Fibroblast of skin of scalp (primary cell): Measurements from ENCODE around the gene ELP4.
A peak's percentile ranks its signal among the peaks of the same experiment; 100 is the strongest.

Experiments used
- DNase-seq: peaks from one replicate; pipeline ENCODE4 v3.0.0-alpha.2; 2013

ELP4 gene

DNA sequence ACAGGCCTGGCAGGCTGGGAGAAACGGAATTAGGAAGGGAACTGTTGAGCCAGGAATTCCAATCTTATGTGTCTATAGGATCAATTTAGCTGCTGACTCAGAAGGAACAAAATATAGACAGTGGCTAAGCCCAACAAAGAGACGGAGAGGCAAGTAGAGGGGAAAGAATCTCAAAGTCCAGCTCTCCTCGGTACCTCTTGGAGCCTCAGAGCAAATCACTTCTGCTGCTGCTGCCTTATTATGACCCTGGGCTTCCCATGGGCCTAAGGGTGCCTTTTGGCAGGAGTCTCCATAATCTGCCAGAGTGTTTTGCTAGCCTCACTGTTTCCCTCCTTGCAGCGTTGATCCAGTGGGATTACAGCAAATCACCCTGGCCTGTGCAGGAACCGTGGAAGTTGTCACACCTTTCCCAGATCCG, 269.8 kb downstream of the ELP4 start:
- peak; percentile 84 for DNase-seq

GRCh38 chr11:31780078-31780477, 270.5 kb downstream of the ELP4 start:
- DNase-seq: no peak

DNA sequence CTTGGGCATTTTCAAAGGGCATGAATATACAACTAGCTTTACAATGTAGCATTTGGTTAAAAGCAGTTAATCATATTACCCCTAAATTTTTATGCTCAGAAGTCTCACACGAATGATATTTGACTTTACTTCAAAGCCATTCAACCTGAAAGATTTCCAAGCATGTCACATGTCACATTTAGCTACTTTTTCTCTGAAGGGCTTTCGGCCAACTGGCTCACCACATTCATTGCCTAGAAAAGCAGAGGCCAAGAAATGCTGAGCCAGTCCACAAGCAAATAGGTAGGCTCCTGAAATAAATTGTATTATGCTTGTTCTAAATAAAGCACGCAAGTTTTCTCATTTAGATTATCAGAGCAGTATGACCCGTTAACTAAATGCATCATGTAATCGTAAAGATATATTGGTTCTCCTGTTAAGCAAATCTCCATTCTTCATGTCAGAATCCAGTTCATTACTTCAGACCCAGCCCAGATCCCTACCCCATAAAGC, 271.0 kb downstream of the ELP4 start:
- no peak for DNase-seq

DNA sequence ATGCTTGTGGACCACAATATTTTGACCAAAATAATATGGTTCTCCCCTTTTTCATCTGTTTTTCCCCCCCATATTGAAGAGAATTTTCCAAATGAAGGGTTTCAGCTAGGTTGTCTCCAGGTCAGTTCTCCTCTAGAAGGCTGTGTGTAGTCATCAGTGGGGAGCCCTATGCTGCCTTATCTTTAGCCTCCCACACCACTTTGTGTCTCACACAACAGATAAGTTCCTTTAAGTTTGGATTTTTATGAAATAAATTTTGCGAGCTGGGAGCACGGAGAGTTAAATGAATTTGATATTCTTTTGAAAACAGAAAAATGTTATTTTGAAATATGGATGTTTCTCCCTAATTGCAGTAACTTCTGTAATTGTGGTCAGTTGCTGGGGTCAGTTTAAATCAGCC, 272.7 kb downstream of the ELP4 start:
- no peak for DNase-seq

DNA sequence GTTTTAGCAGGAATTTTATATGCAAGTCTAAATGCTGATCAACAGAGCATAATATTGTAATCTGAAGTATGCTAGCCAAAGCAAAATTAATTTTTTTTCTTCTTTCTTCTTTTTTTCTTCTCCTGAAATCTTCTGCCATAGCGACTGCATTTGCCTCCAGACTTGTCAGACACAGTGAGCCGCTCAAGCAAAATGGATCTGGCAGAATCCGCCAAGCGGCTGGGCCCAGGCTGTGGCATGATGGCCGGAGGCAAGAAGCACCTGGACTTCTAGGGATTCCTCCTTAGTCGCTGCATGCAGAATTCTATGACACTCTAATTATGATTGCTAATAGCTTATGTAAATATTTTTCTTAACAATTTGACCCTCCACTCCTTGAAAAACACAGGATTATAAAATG, 273.7 kb downstream of the ELP4 start:
- DNase-seq: no peak

- DNase-seq: no peak
Measured at GRCh38 chr11:31784611-31785010, 275.0 kb downstream of the ELP4 start.

DNA sequence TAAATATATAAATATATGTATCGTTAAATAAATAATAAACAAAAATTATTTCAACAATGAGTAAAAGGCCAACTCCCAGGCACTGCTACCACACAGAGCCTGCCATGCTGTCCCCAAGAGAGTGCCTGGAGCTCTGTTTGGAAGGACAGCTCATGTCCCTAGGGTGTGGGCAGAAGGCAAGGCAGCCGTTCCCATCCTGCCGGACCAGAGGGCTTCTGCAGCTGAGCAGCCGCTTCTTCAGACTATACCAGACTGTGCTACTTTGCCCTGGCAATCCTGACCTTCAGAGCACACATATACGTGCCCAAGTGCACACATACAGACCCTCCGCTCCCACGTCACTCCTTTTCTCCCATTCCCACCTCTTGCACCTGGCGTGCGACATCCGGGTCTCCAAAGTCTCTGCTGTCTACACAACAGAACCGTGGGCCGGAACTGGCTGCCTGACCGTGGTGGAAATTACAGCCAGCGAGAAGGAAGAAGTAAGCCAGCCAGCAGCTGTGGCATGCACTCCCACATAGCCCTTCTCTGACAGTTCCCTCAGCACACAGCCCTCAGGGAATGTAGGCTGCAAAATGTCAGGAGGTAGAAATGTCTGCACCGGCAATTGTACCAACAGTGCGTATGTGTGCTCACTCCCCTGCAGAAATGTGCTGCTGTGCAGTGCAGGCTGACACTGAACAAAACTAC, 277.6 kb downstream of the ELP4 start:
- no peak for DNase-seq

DNA sequence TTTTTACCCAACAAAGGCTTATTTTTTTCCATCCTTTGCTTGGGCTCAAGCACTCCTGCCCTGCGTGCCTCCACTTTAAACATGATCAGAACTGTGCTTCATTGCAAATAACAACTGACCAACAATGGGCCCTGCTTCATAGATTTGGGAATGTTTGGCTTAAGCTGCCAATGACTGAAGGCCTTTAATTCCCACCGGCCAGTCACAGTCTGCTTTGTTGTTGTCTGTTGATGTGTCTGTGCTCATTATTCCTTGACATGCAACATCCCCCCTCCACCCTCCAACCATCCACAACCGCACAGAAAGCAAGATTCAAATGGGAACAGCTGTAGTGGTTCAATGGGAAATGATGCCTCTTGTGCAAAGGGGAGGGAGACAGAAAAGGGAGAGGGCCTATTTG, 278.5 kb downstream of the ELP4 start:
- DNase-seq: no peak

- DNase-seq: no peak
Measured at GRCh38 chr11:31790649-31791048, 281.1 kb downstream of the ELP4 start.

DNA sequence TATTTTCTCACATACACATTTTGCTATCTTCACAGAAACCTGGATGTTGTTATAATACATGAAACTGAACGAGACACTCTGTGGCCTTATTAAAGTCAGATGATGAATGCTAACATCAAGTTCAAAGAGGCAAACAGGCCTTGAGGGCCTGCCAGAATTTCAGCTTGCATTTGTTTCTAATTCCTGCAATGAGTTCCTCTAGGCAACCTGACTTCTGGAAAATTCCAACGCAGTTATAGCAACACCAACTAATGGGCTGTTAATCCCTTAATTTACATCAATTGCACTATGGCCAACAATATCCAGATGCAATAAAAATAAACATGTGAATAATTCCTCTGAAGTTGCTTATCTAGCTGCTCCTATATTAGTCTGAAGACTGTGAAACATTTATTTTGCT, 282.5 kb downstream of the ELP4 start:
- DNase-seq: no peak

- DNase-seq: no peak
Measured at GRCh38 chr11:31792456-31792855, 282.9 kb downstream of the ELP4 start.

DNA sequence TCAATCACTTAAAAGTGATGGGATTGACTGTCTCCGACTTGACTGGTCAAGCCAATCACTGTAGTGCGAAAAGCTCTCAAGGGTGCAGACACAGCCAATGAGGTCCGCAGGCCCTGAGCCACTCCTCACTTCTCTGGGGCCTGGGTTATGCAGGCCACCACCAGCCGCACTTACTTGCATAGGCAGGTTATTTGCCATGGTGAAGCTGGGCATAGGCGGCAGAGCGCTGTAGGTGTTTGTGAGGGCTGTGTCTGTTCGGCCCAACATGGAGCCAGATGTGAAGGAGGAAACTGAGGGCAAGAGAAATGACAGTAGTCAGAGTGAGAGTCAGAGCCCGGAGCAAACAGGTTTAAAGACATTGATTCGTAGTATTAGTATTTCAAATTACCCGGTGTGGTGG, 283.7 kb downstream of the ELP4 start:
- DNase-seq: no peak

DNA sequence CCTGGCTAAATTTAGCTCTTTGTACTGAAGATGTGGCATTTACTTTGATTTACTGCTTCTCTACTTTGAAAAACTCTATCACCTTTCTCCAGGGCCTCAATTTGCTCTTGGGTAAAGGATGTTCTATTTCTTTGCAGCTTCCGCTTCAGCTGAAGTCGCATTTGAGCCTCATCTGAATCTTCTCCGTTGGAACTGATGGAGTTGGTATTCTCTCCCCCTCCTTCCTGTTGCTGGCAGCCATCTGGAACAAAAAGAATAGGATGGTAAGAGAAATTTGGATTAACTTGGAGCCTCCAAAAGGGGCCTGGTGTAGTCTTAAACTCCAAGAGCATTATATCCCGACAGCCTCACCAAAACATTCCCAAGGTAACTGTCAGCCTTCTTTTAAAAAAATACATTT, 285.0 kb downstream of the ELP4 start:
- DNase-seq: no peak

DNA sequence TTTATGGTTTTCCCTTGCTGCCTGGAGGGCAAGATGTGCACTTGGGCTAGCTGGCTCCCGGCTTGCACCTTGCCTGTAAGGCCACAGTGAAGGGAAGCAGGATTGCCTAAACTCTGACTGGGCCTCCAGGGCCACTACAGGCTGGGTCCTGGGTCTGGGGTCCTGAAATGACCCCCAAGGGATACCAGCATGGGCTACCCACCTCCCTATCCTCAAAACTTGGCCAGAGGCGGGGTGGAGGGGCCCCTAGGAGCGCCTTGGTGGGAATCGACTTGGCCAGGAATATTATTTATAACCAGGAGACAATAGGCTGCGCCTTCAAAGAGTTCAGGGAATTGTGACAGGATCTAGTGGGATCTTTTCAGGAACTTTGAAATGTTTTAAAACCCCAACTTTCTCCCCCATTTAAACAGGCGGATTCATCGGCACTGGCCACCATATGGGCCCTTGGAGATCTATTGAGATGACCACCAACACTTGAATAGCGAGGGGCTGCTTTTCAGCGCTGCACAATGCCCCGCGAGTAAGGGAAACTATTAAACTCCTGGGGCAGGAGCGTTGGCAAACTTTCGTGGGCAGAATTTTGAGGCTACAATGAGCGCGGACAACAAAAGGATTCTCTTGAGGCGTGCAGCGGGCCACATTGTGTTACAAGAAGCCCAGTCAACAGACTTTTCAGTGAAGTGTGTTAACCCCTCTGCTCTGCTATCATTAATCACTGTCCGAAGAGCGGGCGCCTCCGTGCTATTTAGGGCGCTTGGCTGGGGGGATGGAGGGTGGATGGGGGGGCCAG, 286.3 kb downstream of the ELP4 start:
- no peak for DNase-seq

- no peak for DNase-seq
Measured at GRCh38 chr11:31796499-31797189, 287.1 kb downstream of the ELP4 start.

GRCh38 chr11:31797190-31798056, 287.9 kb downstream of the ELP4 start:
- DNase-seq: no peak

GRCh38 chr11:31798057-31798553, 288.5 kb downstream of the ELP4 start:
- DNase-seq: no peak

GRCh38 chr11:31798554-31799434, 289.2 kb downstream of the ELP4 start:
- DNase-seq: peak; percentile 25

DNA sequence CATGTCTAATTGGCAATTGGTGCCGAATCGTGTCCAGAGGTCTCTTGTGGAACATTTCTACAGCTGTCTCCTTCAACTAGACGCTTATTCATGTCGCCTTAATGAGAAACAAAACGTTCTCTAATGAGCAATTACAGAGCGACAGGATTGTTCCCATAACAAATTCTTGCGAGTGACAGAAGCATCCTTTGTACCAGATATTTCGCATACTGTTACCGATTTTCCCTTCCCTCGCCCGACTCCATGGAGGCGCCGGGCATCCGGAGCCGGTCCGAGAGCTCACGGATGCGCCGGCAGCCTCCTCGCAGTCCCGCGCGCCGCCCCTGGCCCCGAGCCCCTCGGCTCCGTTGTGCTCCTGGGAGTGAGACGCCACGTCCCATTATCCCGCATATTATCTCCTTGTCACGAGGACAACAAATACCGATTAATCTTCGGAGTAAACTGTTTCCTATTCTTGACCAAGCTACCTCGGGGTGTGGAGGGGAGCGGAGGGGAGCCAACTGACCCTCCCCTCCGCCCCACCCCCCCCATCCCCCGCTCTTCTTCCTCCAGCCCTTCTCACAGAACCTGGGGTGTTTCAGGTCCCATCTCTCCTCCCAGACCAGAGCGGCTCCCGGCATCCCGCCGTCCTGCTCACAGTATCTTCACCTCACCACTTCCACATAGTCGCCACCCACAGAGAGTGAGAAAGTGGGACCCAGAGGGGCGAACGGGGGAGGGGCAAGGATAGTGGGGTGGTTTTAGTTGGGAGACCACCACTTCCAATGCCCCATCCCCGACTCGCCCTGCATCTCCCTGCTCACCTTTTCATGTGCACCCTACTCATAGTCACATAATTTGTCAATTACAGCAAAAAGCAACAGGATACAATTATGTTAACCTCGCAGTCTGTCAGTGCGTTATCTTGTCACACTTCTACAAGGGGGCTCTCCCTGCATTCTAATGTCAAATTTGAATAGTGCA, 290.1 kb downstream of the ELP4 start:
- DNase-seq: no peak
